GM19328 (cell line): ENCODE results near the gene TIMM17B.
A peak's percentile ranks its signal among the peaks of the same experiment; 100 is the strongest.
"Not testable (repeated sequence)": the region's sequence is repeated elsewhere in the genome, so short reads cannot be mapped to it uniquely, and the experiment has no call there.

Experiments used
- ATAC-seq: cut with Tn5 transposase; IDR thresholded peaks from one replicate; pipeline ENCODE4 v1.9.1; 2021; ENCODE audit warnings: mild to moderate bottlenecking, moderate library complexity; ENCODE audit not compliant: unreplicated experiment

TIMM17B gene

GRCh38 chrX:48897157-48897624, 377 bp downstream of the TIMM17B start:
- peak; percentile 9 for ATAC-seq

GRCh38 chrX:48896611-48897011, 957 bp downstream of the TIMM17B start:
- ATAC-seq, result no peak

GRCh38 chrX:48894891-48895290, 2.7 kb downstream of the TIMM17B start:
- ATAC-seq, result no peak

- ATAC-seq, result no peak
Observed at GRCh38 chrX:48893556-48894348, 3.8 kb downstream of the TIMM17B start.

- no peak for ATAC-seq
Observed at GRCh38 chrX:48892896-48893295, 4.7 kb downstream of the TIMM17B start.

- ATAC-seq, result peak; percentile 69
Observed at GRCh38 chrX:48891402-48892288, 5.9 kb downstream of the TIMM17B start.

GRCh38 chrX:48890934-48891401, 6.6 kb downstream of the TIMM17B start:
- peak; percentile 25 for ATAC-seq

- no peak for ATAC-seq
Observed at GRCh38 chrX:48890296-48890925, 7.2 kb downstream of the TIMM17B start.

GRCh38 chrX:48886586-48886985, 11.0 kb downstream of the TIMM17B start:
- not testable (repeated sequence) for ATAC-seq

- ATAC-seq, result no peak
Observed at GRCh38 chrX:48883729-48884128, 13.8 kb downstream of the TIMM17B start.

- not testable (repeated sequence) for ATAC-seq
Observed at GRCh38 chrX:48876944-48877343, 20.6 kb downstream of the TIMM17B start.

- not testable (repeated sequence) for ATAC-seq
Observed at GRCh38 chrX:48872017-48872416, 25.6 kb downstream of the TIMM17B start.

GRCh38 chrX:48864210-48864609, 33.4 kb downstream of the TIMM17B start:
- no peak for ATAC-seq

GRCh38 chrX:48854898-48855297, 42.7 kb downstream of the TIMM17B start:
- no peak for ATAC-seq

GRCh38 chrX:48854121-48854804, 43.3 kb downstream of the TIMM17B start:
- not testable (repeated sequence) for ATAC-seq

GRCh38 chrX:48853494-48853893, 44.1 kb downstream of the TIMM17B start:
- ATAC-seq, result not testable (repeated sequence)

- no peak for ATAC-seq
Observed at GRCh38 chrX:48852857-48853256, 44.7 kb downstream of the TIMM17B start.

GRCh38 chrX:48848847-48849246, 48.7 kb downstream of the TIMM17B start:
- ATAC-seq, result no peak
